Astrocyte of the spinal cord (primary cell): ENCODE results near the gene AGAP1.

Experiments used
- DNase-seq: peaks from one replicate; pipeline ENCODE4 v3.0.0; 2011; ENCODE audit warnings: low read depth, low spot score
- H3K4me3 ChIP-seq: 2 replicates; pipeline ENCODE4 v1.5.1; 2011; ENCODE audit warnings: low read depth, mild to moderate bottlenecking, low read length, moderate library complexity
- in situ Hi-C: cut with HindIII; loops from 2 replicates; pipeline ENCODE4 v1.10.0; 2017; ENCODE audit warnings: low sequenced_read_pairs
- TF ChIP-seq, protein P1 (sequence below): IDR thresholded peaks from 2 replicates; pipeline ENCODE4 v1.5.1; 2012; ENCODE audit warnings: low read depth, mild to moderate bottlenecking, low read length, inconsistent platforms

The AGAP1 gene

DNA sequence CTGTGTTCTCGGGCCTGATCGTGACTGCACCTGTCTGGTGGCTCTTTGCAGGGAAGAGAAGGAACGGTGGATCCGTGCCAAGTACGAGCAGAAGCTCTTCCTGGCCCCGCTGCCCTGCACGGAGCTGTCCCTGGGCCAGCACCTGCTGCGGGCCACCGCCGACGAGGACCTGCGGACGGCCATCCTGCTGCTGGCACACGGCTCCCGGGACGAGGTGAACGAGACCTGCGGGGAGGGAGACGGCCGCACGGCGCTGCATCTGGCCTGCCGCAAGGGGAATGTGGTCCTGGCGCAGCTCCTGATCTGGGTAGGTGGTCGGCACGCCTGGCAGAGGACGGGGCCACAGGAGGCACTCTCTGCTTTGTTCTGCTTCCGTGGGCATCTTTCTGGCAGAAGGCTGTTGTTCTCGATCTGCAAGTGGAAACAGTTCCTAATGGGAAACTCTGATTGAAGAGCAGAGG is 626.3 kb downstream of the AGAP1 start:
- in situ Hi-C loops: no loop called here
- H3K4me3 ChIP-seq: no peak overlapping the region
- TF ChIP-seq, protein P1, sequence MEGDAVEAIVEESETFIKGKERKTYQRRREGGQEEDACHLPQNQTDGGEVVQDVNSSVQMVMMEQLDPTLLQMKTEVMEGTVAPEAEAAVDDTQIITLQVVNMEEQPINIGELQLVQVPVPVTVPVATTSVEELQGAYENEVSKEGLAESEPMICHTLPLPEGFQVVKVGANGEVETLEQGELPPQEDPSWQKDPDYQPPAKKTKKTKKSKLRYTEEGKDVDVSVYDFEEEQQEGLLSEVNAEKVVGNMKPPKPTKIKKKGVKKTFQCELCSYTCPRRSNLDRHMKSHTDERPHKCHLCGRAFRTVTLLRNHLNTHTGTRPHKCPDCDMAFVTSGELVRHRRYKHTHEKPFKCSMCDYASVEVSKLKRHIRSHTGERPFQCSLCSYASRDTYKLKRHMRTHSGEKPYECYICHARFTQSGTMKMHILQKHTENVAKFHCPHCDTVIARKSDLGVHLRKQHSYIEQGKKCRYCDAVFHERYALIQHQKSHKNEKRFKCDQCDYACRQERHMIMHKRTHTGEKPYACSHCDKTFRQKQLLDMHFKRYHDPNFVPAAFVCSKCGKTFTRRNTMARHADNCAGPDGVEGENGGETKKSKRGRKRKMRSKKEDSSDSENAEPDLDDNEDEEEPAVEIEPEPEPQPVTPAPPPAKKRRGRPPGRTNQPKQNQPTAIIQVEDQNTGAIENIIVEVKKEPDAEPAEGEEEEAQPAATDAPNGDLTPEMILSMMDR: no peak
- no peak for DNase-seq

DNA sequence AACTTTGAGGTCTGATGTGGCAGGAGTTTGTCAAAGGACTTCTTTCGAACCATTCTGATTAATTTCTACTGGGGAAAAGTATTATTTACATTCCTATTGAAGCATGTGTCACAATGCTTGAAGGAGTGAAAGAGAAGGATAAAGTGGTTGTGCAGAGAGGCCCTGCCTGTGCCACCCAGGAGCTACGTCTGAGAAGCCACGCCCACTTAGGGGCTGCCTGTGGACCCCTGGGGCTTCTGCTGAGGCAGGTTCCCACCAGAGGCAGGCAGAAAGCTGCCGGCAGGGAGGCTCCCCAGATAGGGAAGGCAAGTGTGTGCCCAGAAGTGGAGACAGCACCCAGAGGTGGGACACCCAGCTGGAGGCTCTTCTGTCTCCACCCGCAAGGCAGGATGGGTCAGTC is 627.0 kb downstream of the AGAP1 start:
- H3K4me3 ChIP-seq: no peak overlapping the region
- no peak for DNase-seq
- TF ChIP-seq, protein P1: no peak
- in situ Hi-C loops: no loop called here

DNA sequence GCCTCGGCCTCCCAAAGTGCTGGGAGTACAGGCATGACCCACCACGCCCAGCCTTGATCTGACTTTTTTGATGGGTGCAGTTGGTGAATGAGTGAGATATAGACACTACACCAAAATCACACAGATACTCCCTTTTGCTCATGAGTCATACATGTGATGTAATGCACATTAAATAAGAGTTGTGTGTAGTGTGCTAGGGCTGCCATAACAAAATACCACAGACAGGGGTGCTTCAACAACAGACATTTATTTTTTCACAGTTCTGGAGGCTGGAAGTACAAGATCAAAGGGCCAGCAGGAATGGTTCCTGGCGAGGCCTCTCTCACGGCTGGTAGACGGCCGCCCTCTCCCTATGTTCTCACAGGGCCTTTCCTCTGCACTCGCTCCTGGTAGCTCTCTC is 627.7 kb downstream of the AGAP1 start:
- no peak for DNase-seq
- H3K4me3 ChIP-seq: no peak overlapping the region
- TF ChIP-seq, protein P1: no peak
- in situ Hi-C loops: no loop called here

DNA sequence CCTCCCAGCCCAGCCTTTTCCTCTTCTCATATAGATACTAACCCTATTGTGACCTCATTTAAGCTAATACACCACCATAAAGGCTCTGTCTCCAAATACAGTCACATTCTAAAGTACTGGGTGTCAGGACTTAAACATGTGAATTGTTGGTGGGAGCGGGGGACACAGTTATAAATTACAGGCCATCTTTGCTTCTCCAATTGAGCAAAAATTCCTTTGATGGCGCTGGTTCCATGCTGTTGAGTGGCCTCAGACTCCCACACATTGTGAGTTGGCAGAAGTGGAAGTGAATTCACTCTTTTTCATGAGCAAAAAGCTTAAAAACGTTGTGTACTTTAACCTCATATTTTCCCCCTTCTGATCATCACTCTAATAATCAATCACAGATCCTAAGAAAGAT is 628.4 kb downstream of the AGAP1 start:
- TF ChIP-seq, protein P1: no peak
- DNase-seq: no peak
- H3K4me3 ChIP-seq: no peak overlapping the region
- in situ Hi-C loops: no loop called here

GRCh38 chr2:236123716-236124115 is 629.9 kb downstream of the AGAP1 start:
- H3K4me3 ChIP-seq: no peak overlapping the region
- TF ChIP-seq, protein P1: no peak
- no peak for DNase-seq
- in situ Hi-C loops: no loop called here

DNA sequence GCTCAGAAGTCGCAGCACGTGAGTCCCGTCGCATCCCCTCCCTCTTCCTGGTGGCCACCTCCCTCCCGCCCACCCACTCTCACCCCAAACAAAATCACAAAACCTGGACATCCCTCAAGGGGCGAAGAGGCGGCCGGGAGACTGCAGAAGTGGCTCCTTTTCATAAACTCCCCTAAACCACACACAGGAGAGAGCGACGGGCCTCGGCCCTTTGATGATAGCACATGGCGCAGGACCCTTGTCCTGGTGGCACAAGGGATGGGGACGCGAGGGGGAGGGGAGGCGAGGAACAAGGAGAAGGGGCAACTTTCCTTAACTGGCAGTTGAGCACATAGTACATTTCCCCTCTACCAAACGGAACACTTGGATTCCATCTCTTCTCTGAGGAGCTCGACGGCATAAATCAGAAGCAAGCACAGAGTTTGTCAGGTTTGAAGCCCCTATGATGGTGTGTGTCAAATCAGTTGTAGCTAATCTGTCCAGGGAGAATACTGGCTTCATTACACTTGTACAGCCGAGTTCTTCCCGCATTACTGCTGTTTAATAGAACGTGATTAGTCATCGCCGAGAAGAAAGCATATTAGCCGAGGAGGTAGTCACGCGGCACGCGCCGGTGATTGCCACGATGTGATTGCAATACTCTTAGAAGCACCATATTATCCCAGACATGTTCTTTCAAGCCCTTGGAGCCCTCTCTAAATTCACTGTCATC is 630.5 kb downstream of the AGAP1 start:
- DNase-seq: no peak
- in situ Hi-C loops: no loop called here

More for the DNA sequence above, 630.5 kb downstream of the AGAP1 start:
- no peak overlapping the region for H3K4me3 ChIP-seq
- TF ChIP-seq, protein P1: no peak
